ENCODE data around the gene IFNGR2. TPM values are rescaled to one million over a fixed set of nuclear protein-coding genes. Genes with fewer than 3 reads are reported as not detected.
"Not testable (repeated sequence)": the region's sequence is repeated elsewhere in the genome, so short reads cannot be mapped to it uniquely, and the experiment has no call there.

IFNGR2 gene
- total RNA-seq, 1 donor from 2014 or later = 59.0 TPM

DNA sequence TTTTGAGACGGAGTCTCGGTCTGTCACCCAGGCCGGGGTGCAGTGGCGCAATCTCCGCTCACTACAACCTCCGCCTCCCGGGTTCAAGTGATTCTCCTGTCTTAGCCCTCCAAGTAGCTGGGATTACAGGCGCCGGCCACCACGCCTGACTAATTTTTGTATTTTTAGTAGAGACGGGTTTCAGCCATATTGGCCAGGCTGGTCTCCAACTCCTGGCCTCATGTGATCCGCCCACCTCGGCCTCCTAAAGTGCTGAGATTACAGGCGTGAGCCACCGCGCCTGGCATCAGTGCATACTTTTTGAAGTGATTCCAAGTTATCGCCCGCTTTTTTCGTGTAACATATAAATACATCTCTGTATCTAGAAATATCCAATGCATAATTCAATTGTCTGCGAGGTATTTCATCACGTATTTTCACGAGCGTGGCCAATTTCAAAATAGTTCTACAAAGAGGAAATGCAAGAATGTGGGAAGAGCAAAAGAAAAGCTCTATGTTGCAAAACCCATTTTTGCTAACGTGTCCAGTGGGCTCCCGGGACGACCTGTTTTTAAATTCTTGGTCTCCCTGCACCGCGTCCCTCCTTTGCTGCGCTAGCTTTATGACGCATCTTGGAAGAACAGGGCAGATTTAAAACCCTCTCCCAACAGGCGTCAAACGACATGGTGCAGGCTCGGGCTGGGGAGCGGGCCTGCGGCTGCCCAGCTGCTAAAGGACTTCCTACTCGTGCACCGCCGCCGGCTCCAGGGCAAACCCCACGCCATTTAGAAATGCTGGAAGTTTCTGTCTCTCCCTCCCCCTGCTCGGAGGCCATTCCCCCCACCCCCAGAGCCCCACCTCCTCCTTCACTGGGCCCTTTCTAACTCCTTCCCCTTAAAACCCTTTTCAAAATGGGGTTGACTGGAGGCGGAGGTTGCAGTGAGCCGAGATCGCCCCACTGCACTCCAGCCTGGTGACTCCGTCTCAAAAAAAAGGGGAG is 923 bp upstream of the IFNGR2 start:
- DNase-seq (ENCODE audit: low spot score) = peak; percentile 57

GRCh38 chr21:33403786-33404585 is 773 bp downstream of the IFNGR2 start:
- peak; percentile 69 for DNase-seq (ENCODE audit: low spot score)

- DNase-seq (ENCODE audit: low spot score) = no peak
Measured at GRCh38 chr21:33406493-33406892, 3.3 kb downstream of the IFNGR2 start.

GRCh38 chr21:33411949-33412430 is 8.8 kb downstream of the IFNGR2 start:
- no peak for DNase-seq (ENCODE audit: low spot score)

DNA sequence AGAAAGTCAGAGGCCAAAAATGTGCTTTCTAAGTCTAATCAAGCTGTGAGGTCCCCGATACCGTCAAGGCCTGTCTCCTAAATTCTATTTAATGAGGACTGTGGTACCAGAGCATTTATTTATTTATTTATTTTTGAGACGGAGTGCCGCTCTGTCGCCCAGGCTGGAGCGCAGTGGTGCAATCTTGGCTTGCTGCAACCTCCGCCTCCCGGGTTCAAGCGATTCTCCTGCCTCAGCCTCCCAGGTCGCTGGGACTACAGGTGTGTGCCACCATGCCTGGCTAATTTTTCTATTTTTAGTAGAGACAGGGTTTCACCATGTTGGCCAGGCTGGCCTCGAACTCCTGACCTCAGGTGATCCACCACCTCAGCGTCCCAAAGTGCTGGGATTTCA is 9.2 kb downstream of the IFNGR2 start:
- DNase-seq (ENCODE audit: low spot score) = not testable (repeated sequence)

- DNase-seq (ENCODE audit: low spot score) = no peak
Measured at GRCh38 chr21:33412832-33413519, 9.8 kb downstream of the IFNGR2 start.

DNA sequence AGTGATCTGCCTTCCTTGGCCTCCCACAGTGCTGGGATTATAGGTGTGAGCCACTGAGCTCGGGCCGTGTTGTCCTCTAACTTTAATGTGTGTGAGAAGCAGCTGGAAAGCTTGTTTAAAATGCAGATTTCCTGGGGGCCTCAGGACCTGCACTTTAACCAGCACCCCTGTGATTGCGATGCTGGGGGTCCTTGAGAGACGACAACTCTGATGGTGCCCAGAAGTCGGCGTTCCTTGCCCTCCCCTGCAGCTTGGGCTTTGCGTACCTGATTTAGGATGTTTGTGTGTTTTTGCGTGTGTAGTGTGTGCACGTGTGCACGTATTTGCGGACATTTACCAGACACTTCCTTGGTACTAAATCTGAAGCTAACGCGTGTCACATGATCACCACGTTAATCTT is 10.9 kb downstream of the IFNGR2 start:
- no peak for DNase-seq (ENCODE audit: low spot score)

DNA sequence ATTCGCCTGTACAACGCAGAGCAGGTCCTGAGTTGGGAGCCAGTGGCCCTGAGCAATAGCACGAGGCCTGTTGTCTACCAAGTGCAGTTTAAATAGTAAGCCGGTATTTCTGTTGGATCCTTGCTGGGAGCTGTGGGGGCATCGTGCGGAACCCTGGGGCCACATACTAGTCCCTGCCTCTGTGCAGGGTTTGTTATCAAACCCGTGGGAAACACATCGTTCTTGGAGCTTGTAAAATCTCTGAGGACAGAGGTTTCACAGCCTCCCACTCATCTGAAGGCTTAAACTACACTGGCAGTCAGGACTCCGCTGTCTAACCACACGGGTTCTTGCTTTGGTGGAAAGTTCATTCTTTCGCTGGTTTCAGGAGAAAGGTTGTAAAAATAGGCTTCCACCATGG is 11.7 kb downstream of the IFNGR2 start:
- no peak for DNase-seq (ENCODE audit: low spot score)

DNA sequence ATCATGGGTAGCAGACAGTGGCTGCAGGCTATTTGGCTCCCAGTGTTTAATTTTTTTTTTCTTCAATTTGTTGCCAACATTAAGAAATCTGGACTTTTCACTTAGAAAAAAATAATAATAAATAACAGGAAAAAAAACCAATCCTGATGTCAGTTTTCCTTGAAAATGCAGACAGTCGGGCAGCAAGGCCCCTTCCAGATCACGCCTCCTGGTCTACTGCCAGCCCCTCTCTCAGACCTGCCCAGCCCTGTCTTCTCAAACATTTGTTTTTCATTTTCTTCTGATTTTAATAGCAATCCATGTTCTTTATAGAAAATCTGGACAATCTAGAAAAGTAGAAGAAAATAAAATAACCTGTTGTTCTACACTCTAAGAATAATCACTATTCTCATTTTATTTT is 15.5 kb downstream of the IFNGR2 start:
- no peak for DNase-seq (ENCODE audit: low spot score)

GRCh38 chr21:33419538-33420123 is 16.4 kb downstream of the IFNGR2 start:
- no peak for DNase-seq (ENCODE audit: low spot score)

DNA sequence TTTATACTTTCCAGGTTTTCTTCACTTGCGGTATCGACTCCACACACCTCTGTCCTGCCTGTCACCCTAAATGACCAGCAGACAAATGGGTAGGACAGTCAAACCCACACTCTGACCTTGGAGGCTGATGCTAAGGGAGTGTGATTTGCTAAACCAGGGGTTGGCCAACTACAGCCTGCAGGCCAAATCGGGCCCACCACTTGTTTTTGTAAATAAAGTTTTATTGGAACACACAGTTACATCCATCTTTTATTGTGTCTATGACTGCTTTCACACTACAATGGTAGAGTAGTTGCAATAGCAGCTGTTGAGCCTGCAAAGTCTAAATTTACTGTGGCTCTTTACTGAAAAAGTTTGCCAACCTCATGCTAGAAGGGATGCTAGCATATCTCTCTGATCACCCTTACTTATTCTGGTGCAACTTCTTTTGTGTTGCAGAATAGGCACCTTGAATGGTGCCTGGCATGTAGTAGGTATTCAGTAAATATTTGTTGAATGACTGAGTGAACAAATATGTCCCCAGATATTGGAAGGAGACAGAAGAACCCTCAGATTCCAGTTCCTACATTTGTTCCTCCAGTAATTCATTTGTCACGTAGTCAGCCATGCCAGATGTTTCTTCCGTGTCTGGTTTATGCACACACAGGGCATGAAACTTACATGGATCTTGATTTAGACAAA is 18.6 kb downstream of the IFNGR2 start:
- no peak for DNase-seq (ENCODE audit: low spot score)

DNA sequence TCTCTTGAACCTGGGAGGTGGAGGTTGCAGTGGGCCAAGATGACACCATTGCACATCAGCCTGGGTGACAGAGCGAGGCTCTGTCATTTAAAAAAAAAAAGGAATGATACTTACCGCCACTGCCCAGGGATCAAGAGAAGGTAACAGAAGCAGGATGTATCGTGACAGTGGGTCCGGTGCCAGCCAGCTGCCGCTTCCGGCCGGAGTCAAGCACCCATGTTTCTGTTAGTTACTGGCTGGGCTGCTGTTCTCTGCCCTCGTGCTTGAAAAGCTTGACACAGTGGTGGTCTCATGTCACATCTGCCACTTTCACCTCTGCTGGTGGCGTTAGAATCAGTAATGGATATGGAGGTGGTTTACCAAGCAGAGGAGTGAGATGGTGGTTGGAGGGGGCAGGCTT is 21.0 kb downstream of the IFNGR2 start:
- no peak for DNase-seq (ENCODE audit: low spot score)

GRCh38 chr21:33425825-33426224 is 22.6 kb downstream of the IFNGR2 start:
- no peak for DNase-seq (ENCODE audit: low spot score)

DNA sequence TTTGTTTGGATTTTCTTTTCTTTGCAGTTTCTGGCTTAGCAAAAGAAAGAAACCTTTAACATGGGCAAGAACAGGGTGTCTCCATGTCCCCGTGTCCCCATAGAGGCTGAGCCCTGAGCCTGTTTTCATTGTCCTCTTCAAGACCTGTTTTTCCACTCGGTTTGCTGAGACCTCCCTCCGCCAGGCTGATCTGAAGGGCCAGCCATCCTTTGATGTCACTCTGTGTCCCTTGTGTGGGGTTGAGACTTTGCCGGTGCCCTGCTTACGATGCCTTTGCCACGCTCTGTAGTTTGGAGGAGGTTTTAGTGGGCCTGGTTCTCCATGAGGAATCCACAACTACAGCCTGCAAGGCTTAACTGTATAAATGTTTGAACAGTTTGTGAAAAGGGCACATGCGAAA is 23.8 kb downstream of the IFNGR2 start:
- DNase-seq (ENCODE audit: low spot score) = no peak

DNA sequence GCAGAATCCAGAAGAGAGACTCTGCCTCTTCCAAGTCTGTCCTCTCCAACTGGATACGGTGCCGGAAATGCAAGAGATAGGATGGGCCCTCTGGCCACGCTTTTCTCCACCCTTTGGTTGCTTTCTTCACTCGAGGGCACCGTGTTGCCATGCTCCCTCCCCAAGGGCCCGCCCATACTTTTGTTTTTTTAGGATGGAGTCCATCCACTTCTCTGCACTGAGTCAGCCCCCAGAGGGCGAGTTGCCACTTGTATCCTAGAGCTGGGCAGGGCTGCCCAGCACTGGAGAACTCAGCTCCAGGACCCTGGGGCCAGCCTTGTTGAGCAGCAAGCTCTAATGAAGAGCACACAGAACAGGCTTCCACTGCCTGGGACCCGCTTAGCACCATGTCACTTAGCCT is 25.5 kb downstream of the IFNGR2 start:
- no peak for DNase-seq (ENCODE audit: low spot score)

GRCh38 chr21:33430858-33431257 is 27.6 kb downstream of the IFNGR2 start:
- DNase-seq (ENCODE audit: low spot score) = no peak

GRCh38 chr21:33432496-33432895 is 29.3 kb downstream of the IFNGR2 start:
- DNase-seq (ENCODE audit: low spot score) = no peak

GRCh38 chr21:33433001-33433400 is 29.8 kb downstream of the IFNGR2 start:
- DNase-seq (ENCODE audit: low spot score) = no peak

DNA sequence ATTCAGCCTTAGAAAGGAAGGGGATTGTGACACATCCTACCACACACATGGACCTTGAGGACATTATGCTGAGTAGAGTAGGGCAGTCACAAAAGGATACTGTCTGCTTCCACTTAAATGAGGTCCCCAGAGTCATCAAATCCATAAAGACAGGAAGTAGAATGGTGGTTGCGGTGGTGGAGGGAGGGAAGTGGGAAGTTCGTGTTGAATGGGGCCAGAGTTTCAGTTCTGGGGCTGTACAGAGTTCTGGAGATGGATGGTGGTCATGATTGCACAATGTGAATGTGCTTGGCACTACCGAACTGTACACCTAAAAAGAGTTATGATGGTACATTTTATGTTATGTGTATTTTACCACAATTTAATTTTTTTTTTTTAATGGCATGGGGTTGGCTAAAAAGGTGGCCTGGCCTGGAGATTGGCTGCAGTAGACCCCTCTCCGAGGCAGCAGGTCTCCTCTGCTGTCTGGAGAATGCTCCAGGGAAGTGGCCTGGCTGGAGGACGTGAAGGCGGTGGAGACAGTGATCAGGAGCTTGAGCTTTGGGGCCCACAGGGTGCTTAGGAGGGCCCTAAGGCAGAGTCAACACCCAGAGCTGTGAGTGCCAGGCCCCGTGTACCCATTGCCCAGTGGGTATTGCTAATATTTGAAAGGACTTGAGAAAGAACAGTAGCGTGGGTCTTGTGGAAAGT is 30.4 kb downstream of the IFNGR2 start:
- no peak for DNase-seq (ENCODE audit: low spot score)

DNA sequence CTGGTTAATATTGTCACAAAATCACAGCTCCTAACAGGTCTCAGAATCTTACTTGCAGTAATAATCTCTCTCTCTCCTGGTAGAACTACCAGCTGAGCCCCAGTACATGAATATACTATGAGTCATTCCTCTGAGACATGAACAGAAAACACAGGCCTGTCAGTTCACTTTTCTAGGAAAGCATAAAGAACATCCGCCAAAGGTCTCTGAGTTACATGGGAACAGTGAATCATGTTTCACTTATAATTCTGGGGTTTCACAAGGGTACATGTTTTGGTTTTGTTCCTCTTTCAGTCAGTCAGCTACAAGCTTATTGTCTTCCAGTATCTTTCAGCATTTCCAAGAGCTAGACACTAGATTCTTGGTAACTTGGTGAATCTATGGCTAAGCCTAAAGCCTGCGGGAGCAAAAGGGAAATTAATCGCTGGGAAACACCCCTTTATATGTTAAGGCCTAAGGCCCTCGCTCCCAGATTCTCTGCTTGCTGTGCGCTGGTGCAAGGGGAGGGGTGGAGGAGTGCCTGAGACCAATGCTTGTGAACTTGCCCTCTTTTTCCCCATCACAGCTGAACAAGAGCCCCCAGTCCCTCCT is 31.7 kb downstream of the IFNGR2 start:
- DNase-seq (ENCODE audit: low spot score) = no peak
